Endothelial cell of umbilical vein (primary cell): ENCODE results near the gene MYH15. TPM values are rescaled to one million over a fixed set of nuclear protein-coding genes. Genes with fewer than 3 reads are reported as not detected.

ENCODE experiments used
- BruUV-seq: library from RNA; stranded (reverse); fragments of 400-500 nt; replicated peaks from 2 replicates; lab custom pipeline; 2021; lab: Mats Ljungman, UMichigan
- CTCF ChIA-PET: fragments of 300-600, 350-600 bp; sonication (Branson Sonifier 250); formaldehyde crosslinking; loops from one replicate; lab custom pipeline; 2021; ENCODE audit warnings: antibody characterized with exemption, inconsistent platforms; lab: Charles Lee
- POLR2A ChIA-PET: fragments of 300-600, 350-600 bp; sonication (Branson Sonifier 250); formaldehyde crosslinking; loops from one replicate; lab custom pipeline; 2021; ENCODE audit warnings: antibody characterized with exemption, inconsistent platforms; lab: Charles Lee
- DNase-seq: peaks from one replicate; pipeline ENCODE4 v3.0.0-alpha.2; 2011; ENCODE audit warnings: low read depth, low spot score
- FAIRE-seq: peaks from 2 replicates; lab custom pipeline; 2011; peaks lifted over from hg19 to GRCh38; lab: Jason Lieb, UNC
- H2AFZ ChIP-seq: 2 replicates; pipeline ENCODE4 v1.6.0; 2012; ENCODE audit warnings: low read depth, low read length, control low read depth, inconsistent platforms
- H3K27ac ChIP-seq: 2 replicates; pipeline ENCODE4 v1.5.1; 2011; ENCODE audit warnings: low read depth, mild to moderate bottlenecking, control low read depth, low read length, moderate library complexity; ENCODE audit not compliant: insufficient read depth
- H3K27me3 ChIP-seq, 2 experiments: 2 replicates each; pipeline versions ENCODE4 v1.6.0 to v1.6.1; 2011; ENCODE audit warnings: low read length in 2 of 2, mixed read lengths in 1 of 2; ENCODE audit not compliant: control insufficient read depth in 2 of 2, insufficient read depth in 2 of 2
- H3K36me3 ChIP-seq, 2 experiments: 2 replicates in 1 of 2; 3 replicates in 1 of 2; pipeline ENCODE4 v1.5.1; 2011; ENCODE audit warnings: low read length in 2 of 2, mild to moderate bottlenecking in 1 of 2, moderate library complexity in 1 of 2; ENCODE audit not compliant: control insufficient read depth in 2 of 2, insufficient read depth in 2 of 2; ENCODE audit errors: extremely low read depth in 1 of 2
- H3K4me1 ChIP-seq: 3 replicates; pipeline ENCODE4 v1.5.1; 2011; ENCODE audit warnings: mild to moderate bottlenecking, low read length; ENCODE audit not compliant: control insufficient read depth, insufficient read depth; ENCODE audit errors: extremely low read depth
- H3K4me2 ChIP-seq: 2 replicates; pipeline ENCODE4 v1.6.1; 2011; ENCODE audit warnings: low read length, control low read depth, mixed read lengths; ENCODE audit not compliant: insufficient read depth
- H3K4me3 ChIP-seq, 3 experiments: fragments of 200-600 bp in 1 of 3; sonication (generic), shearing (Covaris generic) in 1 of 3; replicated peaks in 1 of 3; 2 replicates each; pipeline ENCODE4 v1.5.1; 2011 to 2016; ENCODE audit warnings: control low read depth in 3 of 3, low read length in 3 of 3, mild to moderate bottlenecking in 2 of 3, inconsistent platforms in 1 of 3, low read depth in 1 of 3, moderate library complexity in 1 of 3; ENCODE audit not compliant: insufficient read depth in 1 of 3
- H3K79me2 ChIP-seq: 2 replicates; pipeline ENCODE4 v1.6.0; 2012; ENCODE audit warnings: low read length, inconsistent platforms; ENCODE audit not compliant: control insufficient read depth, insufficient read depth
- H3K9ac ChIP-seq: replicated peaks from 2 replicates; pipeline ENCODE3; 2011; ENCODE audit warnings: low read length, control low read depth; ENCODE audit not compliant: insufficient read depth; ENCODE audit errors: extremely low read depth
- H3K9me1 ChIP-seq: replicated peaks from 3 replicates; pipeline ENCODE4 v1.6.0; 2011; ENCODE audit warnings: mild to moderate bottlenecking, low read length; ENCODE audit not compliant: control insufficient read depth, insufficient read depth; ENCODE audit errors: extremely low read depth
- H3K9me3 ChIP-seq: replicated peaks from 2 replicates; pipeline ENCODE4 v1.5.1; 2012; ENCODE audit warnings: low read length, inconsistent platforms; ENCODE audit not compliant: control insufficient read depth, insufficient read depth
- H4K20me1 ChIP-seq: replicated peaks from 2 replicates; pipeline ENCODE3; 2011; ENCODE audit warnings: mild to moderate bottlenecking, low read length; ENCODE audit not compliant: control insufficient read depth, insufficient read depth; ENCODE audit errors: extremely low read depth
- EZH2 ChIP-seq: IDR thresholded peaks from 2 replicates; pipeline ENCODE4 v1.6.1; 2012; ENCODE audit warnings: borderline replicate concordance, low read depth, mild to moderate bottlenecking, moderate library complexity, low read length, inconsistent platforms; ENCODE audit not compliant: severe bottlenecking
- FOS ChIP-seq: IDR thresholded peaks from 2 replicates; pipeline ENCODE4 v1.6.1; 2011; ENCODE audit warnings: mild to moderate bottlenecking, low read length, moderate library complexity, borderline replicate concordance; ENCODE audit not compliant: insufficient read depth
- GATA2 ChIP-seq: IDR thresholded peaks from 2 replicates; pipeline ENCODE4 v1.7.0; 2011; ENCODE audit warnings: low read depth, mild to moderate bottlenecking, moderate library complexity, mixed read lengths, low read length; ENCODE audit not compliant: insufficient read length, insufficient read depth
- JUN ChIP-seq: IDR thresholded peaks from 2 replicates; pipeline ENCODE4 v1.6.1; 2011; ENCODE audit warnings: borderline replicate concordance, low read depth; ENCODE audit not compliant: insufficient read length, insufficient read depth
- MYC ChIP-seq: IDR thresholded peaks from one replicate; pipeline ENCODE4 v1.6.1; 2011; ENCODE audit warnings: mild to moderate bottlenecking, low read depth, low read length
- POLR2A ChIP-seq: IDR thresholded peaks from 2 replicates; pipeline ENCODE4 v1.6.1; 2012; ENCODE audit warnings: low read depth, mild to moderate bottlenecking, control low read depth, low read length
- POLR2AphosphoS5 ChIP-seq: IDR thresholded peaks from 2 replicates; pipeline ENCODE4 v1.6.1; 2012; ENCODE audit warnings: low read depth, mild to moderate bottlenecking, control low read depth, low read length, moderate library complexity; ENCODE audit not compliant: insufficient read depth
- dilution Hi-C: fragments of 300-500 bp; cut with MboI; formaldehyde crosslinking; loops from one replicate; pipeline ENCODE4 v1.15.0; 2019; ENCODE audit warnings: low sequenced_read_pairs; ENCODE audit not compliant: extremely low pct_ligation_motif_present
- intact Hi-C: fragments of 100-400 bp; cut with micrococcal nuclease; formaldehyde crosslinking; loops from one replicate; pipeline ENCODE4 v1.10.0; 2022
- polyA plus RNA-seq, 4 experiments: library from polyadenylated mRNA; depleted of rRNA in 3 of 4; stranded (reverse) in 3 of 4; unstranded in 1 of 4; fragments of >200 nt; gene quantifications; 2 replicates each; pipeline versions ENCODE4 v1.2.1 to v1.2.3, GENCODE V29; 2011 to 2012; ENCODE audit warnings: missing spikeins in 1 of 4
- total RNA-seq: library from RNA; stranded (reverse); gene quantifications from 2 replicates; pipeline ENCODE4 v1.2.3, GENCODE V29; 2021
- TF ChIP-seq, protein P1 (sequence below), 2 donors: IDR thresholded peaks; 1 replicate in 1 of 2; 2 replicates in 1 of 2; pipeline ENCODE4 v1.5.1; 2011; ENCODE audit warnings: low read length in 2 of 2, mild to moderate bottlenecking in 2 of 2, moderate library complexity in 2 of 2, control low read depth in 1 of 2, inconsistent platforms in 1 of 2, low read depth in 1 of 2; ENCODE audit not compliant: insufficient read depth in 1 of 2; ENCODE audit errors: extremely low read depth in 1 of 2
- TF ChIP-seq, protein P2 (sequence below): IDR thresholded peaks from 2 replicates; pipeline ENCODE4 v1.6.1; 2011; ENCODE audit not compliant: insufficient read depth, insufficient read length

MYH15 gene
- total and polyA plus RNA-seq, 2 donors (not counting 3 experiments of a cell fraction or from before 2014, with no cell fraction given), result 0.27 TPM; not detected in 1

- peak; percentile 89 for DNase-seq
- no peak overlapping the region for H3K4me3 ChIP-seq
- H3K9me3 ChIP-seq, result no peaks in the 10 kb centered on the region
- no TSS peak for BruUV-seq
- H3K27me3 ChIP-seq, result no peaks in the 10 kb centered on the region
- CTCF ChIA-PET, result interaction anchor here (0.5 to 7.8 kb wide), 10 partner anchors 11 to 1278 kb away, joined by 3 to 122 read pairs (median 6); no protein-coding TSS in a partner anchor
- H2AFZ ChIP-seq, result no peak overlapping the region
- peak overlapping the region; percentile 3 for H3K27ac ChIP-seq
- no peak overlapping the region for H3K9ac ChIP-seq
- TF ChIP-seq, protein P1, sequence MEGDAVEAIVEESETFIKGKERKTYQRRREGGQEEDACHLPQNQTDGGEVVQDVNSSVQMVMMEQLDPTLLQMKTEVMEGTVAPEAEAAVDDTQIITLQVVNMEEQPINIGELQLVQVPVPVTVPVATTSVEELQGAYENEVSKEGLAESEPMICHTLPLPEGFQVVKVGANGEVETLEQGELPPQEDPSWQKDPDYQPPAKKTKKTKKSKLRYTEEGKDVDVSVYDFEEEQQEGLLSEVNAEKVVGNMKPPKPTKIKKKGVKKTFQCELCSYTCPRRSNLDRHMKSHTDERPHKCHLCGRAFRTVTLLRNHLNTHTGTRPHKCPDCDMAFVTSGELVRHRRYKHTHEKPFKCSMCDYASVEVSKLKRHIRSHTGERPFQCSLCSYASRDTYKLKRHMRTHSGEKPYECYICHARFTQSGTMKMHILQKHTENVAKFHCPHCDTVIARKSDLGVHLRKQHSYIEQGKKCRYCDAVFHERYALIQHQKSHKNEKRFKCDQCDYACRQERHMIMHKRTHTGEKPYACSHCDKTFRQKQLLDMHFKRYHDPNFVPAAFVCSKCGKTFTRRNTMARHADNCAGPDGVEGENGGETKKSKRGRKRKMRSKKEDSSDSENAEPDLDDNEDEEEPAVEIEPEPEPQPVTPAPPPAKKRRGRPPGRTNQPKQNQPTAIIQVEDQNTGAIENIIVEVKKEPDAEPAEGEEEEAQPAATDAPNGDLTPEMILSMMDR (IDR thresholded peaks at IDR 0.05; ENCODE audit: extremely low read depth in 1 of 2, insufficient read depth in 1 of 2, low read depth in 1 of 2, low read length in 2 of 2), result no peak
- TF ChIP-seq JUN, result peak; percentile 60
- TF ChIP-seq, protein P2, sequence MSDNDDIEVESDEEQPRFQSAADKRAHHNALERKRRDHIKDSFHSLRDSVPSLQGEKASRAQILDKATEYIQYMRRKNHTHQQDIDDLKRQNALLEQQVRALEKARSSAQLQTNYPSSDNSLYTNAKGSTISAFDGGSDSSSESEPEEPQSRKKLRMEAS, result no peak
- no peak for TF ChIP-seq MYC
- no peak for TF ChIP-seq EZH2
- TF ChIP-seq FOS, result peak; percentile 88
- TF ChIP-seq POLR2A, result no peak
- no peak for TF ChIP-seq POLR2AphosphoS5
- TF ChIP-seq GATA2, result peak; percentile 72
- H4K20me1 ChIP-seq, result no peaks in the 10 kb centered on the region
- peaks cover 12% of the 10 kb centered on the region for H3K4me1 ChIP-seq
- intact Hi-C loops, result loop anchor here (1.0 to 2.0 kb wide), 5 partner anchors 64 to 594 kb away; partner anchors contain the start of genes CIP2A and DZIP3
- H3K9me1 ChIP-seq, result no peaks in the 10 kb centered on the region
- FAIRE-seq, result peak; percentile 74
- POLR2A ChIA-PET, result no interaction called here
- no peaks in the 10 kb centered on the region for H3K79me2 ChIP-seq
- H3K36me3 ChIP-seq, result no peaks in the 10 kb centered on the region
- dilution Hi-C loops, result no loop called here
- peak overlapping the region; percentile 25 for H3K4me2 ChIP-seq
These were observed 21.8 kb downstream of the MYH15 start for GRCh38 chr3:108488631-108489030.
